PC-3 (cell line): ENCODE results near the gene PDLIM7.

ENCODE experiments used
- CTCF ChIP-seq: fragments of 300-600 bp; sonication (generic); conservative IDR thresholded peaks from 2 replicates; pipeline ENCODE4 v1.5.1; 2017; ENCODE audit warnings: antibody characterized with exemption, low read depth, mild to moderate bottlenecking, low read length
- EZH2phosphoT487 ChIP-seq: fragments of 300-600 bp; sonication (generic); IDR thresholded peaks from 2 replicates; pipeline ENCODE4 v1.6.1; 2018; ENCODE audit warnings: mild to moderate bottlenecking, antibody characterized with exemption, low read length, borderline replicate concordance

- no peak for TF ChIP-seq CTCF
- TF ChIP-seq EZH2phosphoT487 = no peak
Measured at GRCh38 chr5:177523711-177524538, 26.5 kb upstream of the PDLIM7 start.
